HG03280 (cell line): ENCODE results near the gene CRYBA2.

Experiments
- ATAC-seq: cut with Tn5 transposase; IDR thresholded peaks from one replicate; pipeline ENCODE4 v1.9.1; 2021; ENCODE audit warnings: mild to moderate bottlenecking, moderate library complexity; ENCODE audit not compliant: unreplicated experiment

The CRYBA2 gene

GRCh38 chr2:218993345-218994315, at the start of gene CRYBA2:
TSS of gene CRYBA2 (minus strand) at chr2:218993422. CDS start at chr2:218993176, 246 bp downstream.
- no peak for ATAC-seq

- no peak for ATAC-seq
These were observed 49.5 kb upstream of the CRYBA2 start for GRCh38 chr2:219042750-219043149.

GRCh38 chr2:219042157-219042556, 48.9 kb upstream of the CRYBA2 start:
- no peak for ATAC-seq

- no peak for ATAC-seq
These were observed 48.0 kb upstream of the CRYBA2 start, which contains the start of gene CFAP65 for GRCh38 chr2:219041252-219041651. TSS of gene CFAP65 (minus strand) at chr2:219041516. CDS start at chr2:219039048, 2,468 bp downstream.

- ATAC-seq = no peak
These were observed 45.4 kb upstream of the CRYBA2 start for GRCh38 chr2:219038600-219038999.

- ATAC-seq = no peak
These were observed 44.7 kb upstream of the CRYBA2 start for GRCh38 chr2:219037783-219038499.

GRCh38 chr2:219035942-219036341, 42.7 kb upstream of the CRYBA2 start:
- no peak for ATAC-seq

GRCh38 chr2:219034823-219035222, 41.6 kb upstream of the CRYBA2 start:
- no peak for ATAC-seq

- no peak for ATAC-seq
These were observed 39.0 kb upstream of the CRYBA2 start for GRCh38 chr2:219032051-219032745.

- ATAC-seq = no peak
These were observed 38.0 kb upstream of the CRYBA2 start for GRCh38 chr2:219031005-219031738.

GRCh38 chr2:219030177-219030940, 37.1 kb upstream of the CRYBA2 start:
- ATAC-seq = no peak

- peak; percentile 69 for ATAC-seq
These were observed 36.6 kb upstream of the CRYBA2 start for GRCh38 chr2:219029829-219030165.

GRCh38 chr2:219028996-219029828, 36.0 kb upstream of the CRYBA2 start:
- ATAC-seq = peak; percentile 16

GRCh38 chr2:219028141-219028540, 34.9 kb upstream of the CRYBA2 start:
- ATAC-seq = no peak

GRCh38 chr2:219027511-219028055, 34.4 kb upstream of the CRYBA2 start:
- no peak for ATAC-seq

GRCh38 chr2:219026946-219027345, 33.7 kb upstream of the CRYBA2 start:
- no peak for ATAC-seq

- no peak for ATAC-seq
These were observed 32.7 kb upstream of the CRYBA2 start for GRCh38 chr2:219025637-219026585.

- ATAC-seq = no peak
These were observed 30.8 kb upstream of the CRYBA2 start for GRCh38 chr2:219024059-219024458.
